GM10847 (cell line): ENCODE data around the gene TDO2.

Experiments
- POLR2A ChIP-seq: IDR thresholded peaks from 2 replicates; pipeline ENCODE4 v1.6.1; 2011; ENCODE audit not compliant: insufficient read length; ENCODE audit errors: extremely low read depth

The TDO2 gene

DNA sequence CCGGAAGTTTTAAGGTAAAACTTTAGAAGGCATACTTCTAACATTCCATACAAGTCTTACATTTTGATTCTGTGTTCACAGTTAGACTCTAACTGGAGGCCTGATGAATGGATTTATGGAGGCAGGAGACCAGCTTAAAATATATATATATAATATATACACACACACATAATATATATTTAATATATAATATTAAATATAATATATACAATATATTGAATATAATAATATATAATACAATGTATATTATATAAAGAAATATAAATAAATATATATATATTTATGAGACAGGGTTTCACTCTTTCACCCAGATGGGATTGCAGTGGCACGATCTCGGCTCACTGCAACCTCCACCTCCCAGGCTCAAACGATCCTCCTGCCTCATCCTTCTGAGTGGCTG, 58.1 kb downstream of the TDO2 start:
- TF ChIP-seq POLR2A = no peak

DNA sequence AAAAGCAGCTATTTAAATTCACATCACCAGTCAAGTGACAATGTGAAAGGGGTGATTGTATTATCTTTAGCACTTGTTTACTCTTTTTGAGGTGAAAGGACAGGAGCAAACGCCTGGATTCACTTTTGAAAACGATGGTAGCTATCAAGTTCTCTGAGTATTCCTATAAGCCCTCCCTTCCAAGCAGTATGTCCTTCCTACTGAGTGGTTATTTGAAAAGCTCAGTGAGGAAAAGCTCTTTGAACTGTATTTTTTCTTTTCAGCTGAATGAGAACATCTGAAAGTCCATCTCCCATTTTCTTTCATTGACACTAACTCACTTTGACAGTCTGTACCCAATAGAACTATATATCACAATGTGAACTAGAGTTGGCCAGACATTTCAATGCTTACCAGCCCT, 59.3 kb downstream of the TDO2 start:
- TF ChIP-seq POLR2A = no peak

DNA sequence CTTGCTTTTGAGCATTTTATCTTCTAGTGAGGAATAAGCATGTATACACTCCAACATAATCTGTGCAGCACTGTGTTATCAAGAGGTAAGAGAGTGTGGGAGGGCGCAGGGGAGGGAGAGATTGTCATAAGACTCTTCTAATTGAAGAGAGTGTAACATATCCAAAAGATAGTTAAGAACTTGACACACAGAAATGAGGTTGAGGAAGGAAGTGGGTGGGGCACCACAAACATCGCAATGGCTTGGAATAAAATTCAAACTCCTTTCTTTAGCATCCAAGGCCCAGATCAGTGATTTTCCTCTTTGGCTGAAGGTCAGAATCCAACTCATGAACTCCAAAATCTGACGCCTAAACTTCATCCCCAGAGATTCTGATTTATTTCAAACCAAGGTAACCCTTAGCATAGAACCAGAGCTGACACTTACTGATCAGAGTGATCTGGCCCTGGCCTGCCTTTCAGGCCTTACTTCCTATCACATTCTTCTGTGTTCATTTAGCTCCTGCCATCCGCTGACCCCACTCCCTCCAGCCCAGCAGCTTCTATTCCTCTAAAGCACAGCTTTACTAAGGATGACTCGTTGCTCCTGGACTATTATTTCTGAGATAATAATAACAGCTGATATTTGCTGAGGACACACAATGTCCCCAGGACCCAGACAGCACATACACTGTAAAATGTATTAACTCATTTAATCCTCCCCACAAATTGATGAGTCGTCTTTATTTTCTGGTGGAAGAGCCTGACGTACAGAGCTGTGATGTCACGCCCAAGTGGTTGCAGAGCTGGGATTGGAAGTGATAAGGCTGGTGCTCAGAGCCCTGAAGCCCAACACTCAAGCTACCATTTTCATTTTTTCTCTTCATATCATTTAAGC, 60.8 kb downstream of the TDO2 start:
- no peak for TF ChIP-seq POLR2A

DNA sequence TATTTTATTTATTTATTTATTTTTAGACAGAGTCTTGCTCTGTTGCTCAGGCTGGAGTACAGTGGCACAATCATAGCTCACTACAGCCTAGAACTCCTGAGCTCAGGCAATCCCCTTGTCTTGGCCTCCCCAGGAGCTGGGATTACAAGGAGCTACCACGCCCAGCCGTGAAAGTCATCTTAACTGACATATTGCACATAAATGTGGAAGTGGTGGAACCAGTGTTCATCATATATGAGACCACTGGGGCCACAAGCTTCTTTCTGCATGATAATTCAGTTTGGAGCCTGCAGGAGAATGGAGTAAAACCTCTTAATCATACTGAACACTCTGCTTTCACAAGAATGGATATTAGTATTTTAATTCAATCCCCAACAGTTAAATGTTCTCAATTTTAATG, 62.7 kb downstream of the TDO2 start:
- TF ChIP-seq POLR2A = no peak

DNA sequence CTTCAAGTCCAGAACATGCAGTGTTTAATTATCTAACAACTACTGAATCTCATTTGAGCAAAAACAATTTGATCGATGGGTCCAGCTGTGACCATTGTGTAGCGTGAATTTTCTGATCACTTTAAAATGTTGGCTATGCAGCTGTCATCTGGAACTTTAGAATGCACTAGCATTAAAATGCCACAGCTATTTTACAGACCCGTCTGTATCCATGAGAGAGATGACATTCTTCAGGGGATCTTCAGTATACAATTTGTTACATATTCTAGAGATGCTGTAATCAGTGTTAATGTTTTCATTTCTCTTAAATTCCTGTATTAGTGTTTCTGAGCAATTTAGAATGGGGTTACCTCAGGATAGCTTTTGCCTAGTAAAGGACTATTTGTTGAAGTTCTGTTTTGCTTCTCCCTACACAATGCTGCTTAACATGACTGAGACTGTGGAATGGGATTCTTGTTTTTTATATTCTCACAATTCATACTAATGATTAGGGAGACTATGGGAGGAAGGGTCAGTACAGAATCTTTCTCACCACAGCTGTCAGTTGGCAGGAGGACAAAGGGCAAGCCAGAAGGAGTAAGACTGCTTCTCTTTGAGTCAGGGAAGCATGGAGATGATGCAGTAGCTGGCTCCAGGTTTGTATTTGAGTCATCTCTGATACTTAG, 63.4 kb downstream of the TDO2 start:
- TF ChIP-seq POLR2A = no peak
